ENCODE data around the gene GRIK5.

GRIK5 gene

GRCh38 chr19:41969772-41970458 is 100.1 kb downstream of the GRIK5 start:
- Histone ChIP-seq H3K27me3 (replicated peaks; ENCODE audit: control insufficient read depth, insufficient read depth, low read length) (peaks cover 39% of the 10 kb centered on the region), H3K9me3 (ENCODE audit: control insufficient read depth, low read length) (no peaks in the 10 kb centered on the region), H3K4me1 (ENCODE audit: control insufficient read depth, insufficient read depth, low read length) (no peaks in the 10 kb centered on the region), H3K36me3 (ENCODE audit: control insufficient read depth, insufficient read depth, low read length, severe bottlenecking) (no peaks in the 10 kb centered on the region), H3K9ac (ENCODE audit: low read length) (no peak overlapping the region), H3K4me3 (ENCODE audit: low read length) (no peak overlapping the region)
- no peak for DNase-seq (ENCODE audit: low read depth)

- H3K4me1 ChIP-seq (ENCODE audit: control insufficient read depth, insufficient read depth, low read length), result no peaks in the 10 kb centered on the region
- no peaks in the 10 kb centered on the region for H3K9me3 ChIP-seq (ENCODE audit: control insufficient read depth, low read length)
- DNase-seq (ENCODE audit: low read depth), result no peak
- H3K36me3 ChIP-seq (ENCODE audit: control insufficient read depth, insufficient read depth, low read length, severe bottlenecking), result no peaks in the 10 kb centered on the region
- H3K4me3 ChIP-seq (ENCODE audit: low read length), result no peak overlapping the region
- H3K27me3 ChIP-seq (replicated peaks; ENCODE audit: control insufficient read depth, insufficient read depth, low read length), result peaks cover 32% of the 10 kb centered on the region
- H3K9ac ChIP-seq (ENCODE audit: low read length), result no peak overlapping the region
Observed at GRCh38 chr19:41968751-41969595, 101.0 kb downstream of the GRIK5 start.

GRCh38 chr19:41967054-41967783 is 102.8 kb downstream of the GRIK5 start:
- no peaks in the 10 kb centered on the region for H3K9me3 ChIP-seq (ENCODE audit: control insufficient read depth, low read length)
- H3K9ac ChIP-seq (ENCODE audit: low read length), result no peak overlapping the region

GRCh38 chr19:41965106-41965505 is 104.9 kb downstream of the GRIK5 start:
- DNase-seq (ENCODE audit: low read depth), result no peak
- no peak overlapping the region for H3K9ac ChIP-seq (ENCODE audit: low read length)
- no peaks in the 10 kb centered on the region for H3K36me3 ChIP-seq (ENCODE audit: control insufficient read depth, insufficient read depth, low read length, severe bottlenecking)
- peaks cover 19% of the 10 kb centered on the region for H3K27me3 ChIP-seq (replicated peaks; ENCODE audit: control insufficient read depth, insufficient read depth, low read length)
- no peaks in the 10 kb centered on the region for H3K4me1 ChIP-seq (ENCODE audit: control insufficient read depth, insufficient read depth, low read length)
- H3K4me3 ChIP-seq (ENCODE audit: low read length), result no peak overlapping the region
- H3K9me3 ChIP-seq (ENCODE audit: control insufficient read depth, low read length), result no peaks in the 10 kb centered on the region

More at GRCh38 chr19:41967054-41967783, 102.8 kb downstream of the GRIK5 start:
- no peaks in the 10 kb centered on the region for H3K4me1 ChIP-seq (ENCODE audit: control insufficient read depth, insufficient read depth, low read length)
- H3K4me3 ChIP-seq (ENCODE audit: low read length), result no peak overlapping the region
- H3K36me3 ChIP-seq (ENCODE audit: control insufficient read depth, insufficient read depth, low read length, severe bottlenecking), result no peaks in the 10 kb centered on the region
- peaks cover 23% of the 10 kb centered on the region for H3K27me3 ChIP-seq (replicated peaks; ENCODE audit: control insufficient read depth, insufficient read depth, low read length)
- no peak for DNase-seq (ENCODE audit: low read depth)

- Histone ChIP-seq H3K36me3 (ENCODE audit: control insufficient read depth, insufficient read depth, low read length, severe bottlenecking) (peaks cover 3% of the 10 kb centered on the region), H3K9me3 (ENCODE audit: control insufficient read depth, low read length) (no peaks in the 10 kb centered on the region)
- peak; percentile 7 for DNase-seq (ENCODE audit: low read depth)
Observed at GRCh38 chr19:41960973-41961372, 109.0 kb downstream of the GRIK5 start.

GRCh38 chr19:41959056-41960053 is 110.7 kb downstream of the GRIK5 start, which contains the start of gene RABAC1:
Gene RABAC1, minus strand, starts transcription at chr19:41959321. Its CDS starts 29 bp downstream, at chr19:41959292.
- Histone ChIP-seq H3K27me3 (replicated peaks; ENCODE audit: control insufficient read depth, insufficient read depth, low read length) (no peaks in the 10 kb centered on the region), H3K36me3 (ENCODE audit: control insufficient read depth, insufficient read depth, low read length, severe bottlenecking) (peaks cover 8% of the 10 kb centered on the region), H3K9me3 (ENCODE audit: control insufficient read depth, low read length) (no peaks in the 10 kb centered on the region), H3K4me3 (ENCODE audit: low read length) (peak within 1 kb of the TSS; percentile 96), H3K4me1 (ENCODE audit: control insufficient read depth, insufficient read depth, low read length) (peaks cover 15% of the 10 kb centered on the region), H3K9ac (ENCODE audit: low read length) (peak within 1 kb of the TSS; percentile 95)
- DNase-seq (ENCODE audit: low read depth), result peak; percentile 97

More at GRCh38 chr19:41960973-41961372, 109.0 kb downstream of the GRIK5 start:
- peaks cover under 1% of the 10 kb centered on the region for H3K27me3 ChIP-seq (replicated peaks; ENCODE audit: control insufficient read depth, insufficient read depth, low read length)
- H3K4me1 ChIP-seq (ENCODE audit: control insufficient read depth, insufficient read depth, low read length), result peaks cover 15% of the 10 kb centered on the region
- no peak overlapping the region for H3K4me3 ChIP-seq (ENCODE audit: low read length)
- H3K9ac ChIP-seq (ENCODE audit: low read length), result no peak overlapping the region

- no peaks in the 10 kb centered on the region for H3K27me3 ChIP-seq (replicated peaks; ENCODE audit: control insufficient read depth, insufficient read depth, low read length)
- H3K9me3 ChIP-seq (ENCODE audit: control insufficient read depth, low read length), result no peaks in the 10 kb centered on the region
- peak; percentile 91 for DNase-seq (ENCODE audit: low read depth)
- peak overlapping the region; percentile 95 for H3K9ac ChIP-seq (ENCODE audit: low read length)
- H3K4me3 ChIP-seq (ENCODE audit: low read length), result peak overlapping the region; percentile 96
- peaks cover 15% of the 10 kb centered on the region for H3K4me1 ChIP-seq (ENCODE audit: control insufficient read depth, insufficient read depth, low read length)
- peaks cover 8% of the 10 kb centered on the region for H3K36me3 ChIP-seq (ENCODE audit: control insufficient read depth, insufficient read depth, low read length, severe bottlenecking)
Observed at GRCh38 chr19:41958367-41959055, 111.5 kb downstream of the GRIK5 start.

GRCh38 chr19:41957838-41958366 is 112.1 kb downstream of the GRIK5 start:
- H3K9ac ChIP-seq (ENCODE audit: low read length), result peak overlapping the region; percentile 95
- H3K27me3 ChIP-seq (replicated peaks; ENCODE audit: control insufficient read depth, insufficient read depth, low read length), result no peaks in the 10 kb centered on the region
- no peaks in the 10 kb centered on the region for H3K9me3 ChIP-seq (ENCODE audit: control insufficient read depth, low read length)
- H3K4me1 ChIP-seq (ENCODE audit: control insufficient read depth, insufficient read depth, low read length), result peaks cover 15% of the 10 kb centered on the region
- H3K4me3 ChIP-seq (ENCODE audit: low read length), result peak overlapping the region; percentile 96
- DNase-seq (ENCODE audit: low read depth), result peak; percentile 84
- H3K36me3 ChIP-seq (ENCODE audit: control insufficient read depth, insufficient read depth, low read length, severe bottlenecking), result peaks cover 8% of the 10 kb centered on the region

GRCh38 chr19:41957161-41957837 is 112.7 kb downstream of the GRIK5 start:
- Histone ChIP-seq H3K9me3 (ENCODE audit: control insufficient read depth, low read length) (no peaks in the 10 kb centered on the region), H3K4me1 (ENCODE audit: control insufficient read depth, insufficient read depth, low read length) (peaks cover 15% of the 10 kb centered on the region), H3K4me3 (ENCODE audit: low read length) (peak overlapping the region; percentile 96), H3K27me3 (replicated peaks; ENCODE audit: control insufficient read depth, insufficient read depth, low read length) (no peaks in the 10 kb centered on the region), H3K36me3 (ENCODE audit: control insufficient read depth, insufficient read depth, low read length, severe bottlenecking) (peaks cover 8% of the 10 kb centered on the region), H3K9ac (ENCODE audit: low read length) (peak overlapping the region; percentile 95)
- DNase-seq (ENCODE audit: low read depth), result no peak

Data from adipocyte (in vitro differentiated cells).